ENCODE data around the gene SEC16A.

DNA sequence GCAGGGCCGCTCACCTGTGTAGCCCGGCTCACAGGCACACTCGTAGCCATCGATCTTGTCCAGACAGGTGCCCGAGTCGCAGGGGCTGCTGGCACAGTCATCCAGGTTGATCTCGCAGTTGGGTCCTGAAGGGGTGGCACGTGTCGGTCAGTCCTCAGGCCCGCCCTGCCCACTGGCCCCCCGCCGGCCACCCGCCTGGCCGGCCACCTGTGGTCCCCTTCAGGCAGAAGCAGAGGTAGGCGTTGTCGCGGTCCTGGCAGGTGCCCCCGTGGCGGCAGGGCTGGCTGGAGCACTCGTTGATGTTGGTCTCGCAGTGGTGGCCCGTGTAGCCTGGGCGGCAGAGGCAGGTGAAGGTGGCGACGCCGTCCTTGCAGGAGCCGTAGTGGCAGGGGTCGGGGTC, 32.4 kb upstream of the SEC16A start:
- TF ChIP-seq, protein P1, sequence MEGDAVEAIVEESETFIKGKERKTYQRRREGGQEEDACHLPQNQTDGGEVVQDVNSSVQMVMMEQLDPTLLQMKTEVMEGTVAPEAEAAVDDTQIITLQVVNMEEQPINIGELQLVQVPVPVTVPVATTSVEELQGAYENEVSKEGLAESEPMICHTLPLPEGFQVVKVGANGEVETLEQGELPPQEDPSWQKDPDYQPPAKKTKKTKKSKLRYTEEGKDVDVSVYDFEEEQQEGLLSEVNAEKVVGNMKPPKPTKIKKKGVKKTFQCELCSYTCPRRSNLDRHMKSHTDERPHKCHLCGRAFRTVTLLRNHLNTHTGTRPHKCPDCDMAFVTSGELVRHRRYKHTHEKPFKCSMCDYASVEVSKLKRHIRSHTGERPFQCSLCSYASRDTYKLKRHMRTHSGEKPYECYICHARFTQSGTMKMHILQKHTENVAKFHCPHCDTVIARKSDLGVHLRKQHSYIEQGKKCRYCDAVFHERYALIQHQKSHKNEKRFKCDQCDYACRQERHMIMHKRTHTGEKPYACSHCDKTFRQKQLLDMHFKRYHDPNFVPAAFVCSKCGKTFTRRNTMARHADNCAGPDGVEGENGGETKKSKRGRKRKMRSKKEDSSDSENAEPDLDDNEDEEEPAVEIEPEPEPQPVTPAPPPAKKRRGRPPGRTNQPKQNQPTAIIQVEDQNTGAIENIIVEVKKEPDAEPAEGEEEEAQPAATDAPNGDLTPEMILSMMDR (IDR thresholded peaks at IDR 0.05) = no peak
- no peak for TF ChIP-seq POLR2AphosphoS5 (IDR thresholded peaks at IDR 0.05)
- no peak for TF ChIP-seq EP300 (IDR thresholded peaks at IDR 0.05)
- no peak for TF ChIP-seq POLR2A (IDR thresholded peaks at IDR 0.05)

All from stomach (tissue), 4 donors.